ENCODE data around the gene SPRED3.

GRCh38 chr19:38373907-38374331, 14.6 kb upstream of the SPRED3 start:
- no peak for TF ChIP-seq CTCF (IDR thresholded peaks at IDR 0.05)
- TF ChIP-seq SMAD4 (CRISPR knock-in tag; IDR thresholded peaks at IDR 0.05), result no peak
- no peak for TF ChIP-seq ATF3 (CRISPR knock-in tag; conservative IDR thresholded peaks at IDR 0.05)
- no peak for TF ChIP-seq CDX4 (CRISPR knock-in tag; IDR thresholded peaks at IDR 0.05; ENCODE audit: borderline replicate concordance)

Data from WTC11 (cell line).